Neural crest cell (in vitro differentiated cells): Measurements from ENCODE around the gene VASN. TPM values are rescaled to one million over a fixed set of nuclear protein-coding genes. Genes with fewer than 3 reads are reported as not detected.

Source experiments
- DNase-seq: peaks from one replicate; pipeline ENCODE4 v3.0.0; 2021; ENCODE audit warnings: low read depth, mixed read lengths, low spot score
- H3K27ac Mint-ChIP-seq: one replicate; pipeline ENCODE4 v1.8.0; 2021; ENCODE audit warnings: mild to moderate bottlenecking, mixed read lengths; ENCODE audit not compliant: unreplicated experiment
- H3K27me3 Mint-ChIP-seq: 2 replicates; pipeline ENCODE4 v1.8.0; 2021; ENCODE audit warnings: low read depth, mild to moderate bottlenecking, mixed read lengths
- H3K36me3 Mint-ChIP-seq: 2 replicates; pipeline ENCODE4 v1.8.0; 2021; ENCODE audit warnings: low read depth, mild to moderate bottlenecking, mixed read lengths
- H3K4me1 Mint-ChIP-seq: 2 replicates; pipeline ENCODE4 v1.8.0; 2021; ENCODE audit warnings: mixed read lengths
- H3K4me3 Mint-ChIP-seq: one replicate; pipeline ENCODE4 v1.8.0; 2021; ENCODE audit warnings: mild to moderate bottlenecking, mixed read lengths
- H3K9me3 Mint-ChIP-seq: 2 replicates; pipeline ENCODE4 v1.8.0; 2021; ENCODE audit warnings: mixed read lengths
- CTCF ChIP-seq: fragments of 200-600 bp; sonication (generic); conservative IDR thresholded peaks from 2 replicates; pipeline ENCODE4 v1.5.0; 2021; ENCODE audit warnings: antibody characterized with exemption, mild to moderate bottlenecking
- total RNA-seq: library from RNA; stranded (reverse); gene quantifications from 2 replicates; pipeline ENCODE4 v1.2.1, GENCODE V29; 2021

Gene VASN
- total RNA-seq, 1 donor from 2014 or later: 1.2 TPM

GRCh38 chr16:4350365-4350786 lies 21.3 kb upstream of the VASN start:
- TF ChIP-seq CTCF: no peak
- no peak for DNase-seq
- Mint-ChIP-seq H3K27me3 (no peaks in the 10 kb centered on the region), H3K36me3 (no peaks in the 10 kb centered on the region), H3K9me3 (no peaks in the 10 kb centered on the region), H3K4me1 (peaks cover 24% of the 10 kb centered on the region), H3K27ac (peak overlapping the region; percentile 91), H3K4me3 (peak overlapping the region; percentile 92)

- no peaks in the 10 kb centered on the region for H3K27me3 Mint-ChIP-seq
- H3K4me1 Mint-ChIP-seq: peaks cover 24% of the 10 kb centered on the region
- TF ChIP-seq CTCF: peak; percentile 39
These were observed 20.6 kb upstream of the VASN start, which contains the start of gene PAM16 for GRCh38 chr16:4350787-4351659. Gene PAM16 (minus strand): TSS chr16:4351321. CDS start chr16:4351234, 87 bp downstream.

GRCh38 chr16:4351880-4352279 lies 19.8 kb upstream of the VASN start:
- DNase-seq: no peak
- H3K27me3 Mint-ChIP-seq: no peaks in the 10 kb centered on the region
- H3K4me3 Mint-ChIP-seq: peak overlapping the region; percentile 92
- H3K4me1 Mint-ChIP-seq: peaks cover 24% of the 10 kb centered on the region
- no peak for TF ChIP-seq CTCF
- H3K9me3 Mint-ChIP-seq: no peaks in the 10 kb centered on the region
- H3K36me3 Mint-ChIP-seq: no peaks in the 10 kb centered on the region
- H3K27ac Mint-ChIP-seq: no peak overlapping the region

More at GRCh38 chr16:4350787-4351659, 20.6 kb upstream of the VASN start, which contains the start of gene PAM16:
- no peaks in the 10 kb centered on the region for H3K9me3 Mint-ChIP-seq
- peak within 1 kb of the TSS; percentile 91 for H3K27ac Mint-ChIP-seq
- peak; percentile 100 for DNase-seq
- H3K36me3 Mint-ChIP-seq: no peaks in the 10 kb centered on the region
- peak within 1 kb of the TSS; percentile 92 for H3K4me3 Mint-ChIP-seq

GRCh38 chr16:4352843-4353242 lies 18.8 kb upstream of the VASN start:
- no peak for DNase-seq
- Mint-ChIP-seq H3K27ac (no peak overlapping the region), H3K4me1 (peaks cover 24% of the 10 kb centered on the region), H3K27me3 (no peaks in the 10 kb centered on the region), H3K4me3 (no peak overlapping the region), H3K36me3 (no peaks in the 10 kb centered on the region), H3K9me3 (no peaks in the 10 kb centered on the region)
- no peak for TF ChIP-seq CTCF

GRCh38 chr16:4353675-4354074 lies 18.0 kb upstream of the VASN start:
- Mint-ChIP-seq H3K9me3 (no peaks in the 10 kb centered on the region), H3K27me3 (no peaks in the 10 kb centered on the region), H3K4me3 (peak overlapping the region; percentile 56), H3K36me3 (no peaks in the 10 kb centered on the region), H3K27ac (no peak overlapping the region), H3K4me1 (peaks cover 19% of the 10 kb centered on the region)
- no peak for TF ChIP-seq CTCF
- no peak for DNase-seq
